Panc1 (cell line): ENCODE results near the gene RAPGEF1.

Source experiments
- CTCF ChIP-seq: fragments of 450-650 bp; IDR thresholded peaks from 2 replicates; pipeline ENCODE4 v1.5.1; 2017; ENCODE audit warnings: mild to moderate bottlenecking
- POLR2AphosphoS5 ChIP-seq: IDR thresholded peaks from 2 replicates; pipeline ENCODE4 v1.6.1; 2012; ENCODE audit warnings: mild to moderate bottlenecking, low read depth, low read length, moderate library complexity
- REST ChIP-seq, 2 experiments: IDR thresholded peaks; 2 replicates each; pipeline ENCODE4 v1.6.1; 2011 to 2012; ENCODE audit warnings: low read depth in 2 of 2, control low read depth in 1 of 2, low read length in 1 of 2, mild to moderate bottlenecking in 1 of 2, moderate library complexity in 1 of 2; ENCODE audit not compliant: insufficient read depth in 1 of 2

GRCh38 chr9:131557855-131558548, 181.9 kb downstream of the RAPGEF1 start:
- TF ChIP-seq POLR2AphosphoS5 (no peak), CTCF (no peak; the same call in 1 of the 2 replicates), REST (IDR thresholded peaks at IDR 0.05; ENCODE audit: insufficient read depth in 1 of 2, low read depth in 2 of 2, low read length in 1 of 2) (no peak)
